ENCODE measurements around the gene CDHR3. TPM values are rescaled to one million over a fixed set of nuclear protein-coding genes. Genes with fewer than 3 reads are reported as not detected.

CDHR3 gene
- total and polyA plus RNA-seq, 9 of the 15 experiments (the other 6 are each of a cell fraction or from before 2014, with no cell fraction given): 0.03 to 0.66 (median 0.24) TPM; not detected in 1

DNA sequence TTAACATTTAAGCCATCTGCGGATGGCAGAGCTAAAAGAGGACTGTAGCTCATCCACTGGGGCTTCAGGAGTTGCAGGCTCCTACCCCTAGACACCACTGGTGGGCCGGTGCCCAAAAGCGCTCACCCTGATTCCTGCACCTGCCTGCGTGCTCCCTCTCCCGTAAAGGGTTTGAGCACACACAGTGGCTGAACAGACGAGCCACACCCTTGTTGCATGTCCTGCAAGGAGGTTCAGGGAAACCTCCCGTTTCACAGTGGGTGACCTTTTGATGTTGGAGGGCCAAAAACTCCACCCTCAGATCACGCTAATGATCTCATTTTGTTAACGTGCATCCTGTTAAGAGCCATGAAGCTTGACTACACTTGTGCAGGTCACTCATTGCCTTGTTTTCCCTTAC lies 111.2 kb downstream of the CDHR3 start:
- H3K4me2 ChIP-seq (ENCODE audit: insufficient read depth, low read length): no peak overlapping the region
- H3K27ac ChIP-seq (ENCODE audit: extremely low read depth, low read depth, low read length): no peak overlapping the region
- 7% methylated on average over 9 of the region's 9 CpGs for WGBS (ENCODE audit: insufficient coverage, low coverage, missing lambda C conversion rate)
- H3K27me3 ChIP-seq (ENCODE audit: control insufficient read depth in 2 of 2, insufficient read depth in 2 of 2, low read length in 2 of 2): peaks cover 5 to 23% of the 10 kb centered on the region in 2 experiments; a peak in 3 of 5 replicates
- no peak for DNase-seq (ENCODE audit: extremely low read depth in 1 of 4, low spot score in 3 of 4)
- no TSS peak for BruUV-seq (replicated peaks)
- intact Hi-C loops (cut with micrococcal nuclease): no loop called here
- no peak overlapping the region for H3K4me3 ChIP-seq
- in situ Hi-C loops (cut with MboI): no loop called here
- TF ChIP-seq KLF13 (tag; IDR thresholded peaks at IDR 0.05; ENCODE audit: borderline replicate concordance, low read depth) (0 out of 2 replicates have a peak, but pooled peaks have one; percentile 40), HLTF (IDR thresholded peaks at IDR 0.05) (no peak), DACH1 (IDR thresholded peaks at IDR 0.05; ENCODE audit: partially characterized antibody) (no peak), CEBPG (CRISPR knock-in tag; IDR thresholded peaks at IDR 0.05) (0 out of 2 replicates have a peak, but pooled peaks have one; percentile 20), CEBPG (tag; conservative IDR thresholded peaks at IDR 0.05 in 1 of 2, IDR thresholded peaks at IDR 0.05 in 1 of 2) (no peak), NFATC3 (IDR thresholded peaks at IDR 0.05) (no peak), U2AF1 (optimal IDR thresholded peaks at IDR 0.05; ENCODE audit: low read depth, low read length) (no peak), ZNF76 (CRISPR knock-in tag; IDR thresholded peaks at IDR 0.05; ENCODE audit: borderline replicate concordance) (no peak), MBD2 (IDR thresholded peaks at IDR 0.05; ENCODE audit: borderline replicate concordance, low read depth) (no peak), PHB2 (IDR thresholded peaks at IDR 0.05; ENCODE audit: low read depth) (no peak), EZH2 (IDR thresholded peaks at IDR 0.05; ENCODE audit: borderline replicate concordance, low read depth, low read length) (0 out of 2 replicates have a peak, but pooled peaks have one; percentile 39)
- TF ChIP-seq, protein P1, sequence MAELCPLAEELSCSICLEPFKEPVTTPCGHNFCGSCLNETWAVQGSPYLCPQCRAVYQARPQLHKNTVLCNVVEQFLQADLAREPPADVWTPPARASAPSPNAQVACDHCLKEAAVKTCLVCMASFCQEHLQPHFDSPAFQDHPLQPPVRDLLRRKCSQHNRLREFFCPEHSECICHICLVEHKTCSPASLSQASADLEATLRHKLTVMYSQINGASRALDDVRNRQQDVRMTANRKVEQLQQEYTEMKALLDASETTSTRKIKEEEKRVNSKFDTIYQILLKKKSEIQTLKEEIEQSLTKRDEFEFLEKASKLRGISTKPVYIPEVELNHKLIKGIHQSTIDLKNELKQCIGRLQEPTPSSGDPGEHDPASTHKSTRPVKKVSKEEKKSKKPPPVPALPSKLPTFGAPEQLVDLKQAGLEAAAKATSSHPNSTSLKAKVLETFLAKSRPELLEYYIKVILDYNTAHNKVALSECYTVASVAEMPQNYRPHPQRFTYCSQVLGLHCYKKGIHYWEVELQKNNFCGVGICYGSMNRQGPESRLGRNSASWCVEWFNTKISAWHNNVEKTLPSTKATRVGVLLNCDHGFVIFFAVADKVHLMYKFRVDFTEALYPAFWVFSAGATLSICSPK (IDR thresholded peaks at IDR 0.05; ENCODE audit: borderline replicate concordance): no peak
- TF ChIP-seq, protein P2, sequence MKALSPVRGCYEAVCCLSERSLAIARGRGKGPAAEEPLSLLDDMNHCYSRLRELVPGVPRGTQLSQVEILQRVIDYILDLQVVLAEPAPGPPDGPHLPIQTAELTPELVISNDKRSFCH (CRISPR knock-in tag; IDR thresholded peaks at IDR 0.05): no peak
- TF ChIP-seq, protein P2 (tag; IDR thresholded peaks at IDR 0.05): peak; percentile 31; the same call in 1 of the 2 replicates
- TF ChIP-seq, protein P3, sequence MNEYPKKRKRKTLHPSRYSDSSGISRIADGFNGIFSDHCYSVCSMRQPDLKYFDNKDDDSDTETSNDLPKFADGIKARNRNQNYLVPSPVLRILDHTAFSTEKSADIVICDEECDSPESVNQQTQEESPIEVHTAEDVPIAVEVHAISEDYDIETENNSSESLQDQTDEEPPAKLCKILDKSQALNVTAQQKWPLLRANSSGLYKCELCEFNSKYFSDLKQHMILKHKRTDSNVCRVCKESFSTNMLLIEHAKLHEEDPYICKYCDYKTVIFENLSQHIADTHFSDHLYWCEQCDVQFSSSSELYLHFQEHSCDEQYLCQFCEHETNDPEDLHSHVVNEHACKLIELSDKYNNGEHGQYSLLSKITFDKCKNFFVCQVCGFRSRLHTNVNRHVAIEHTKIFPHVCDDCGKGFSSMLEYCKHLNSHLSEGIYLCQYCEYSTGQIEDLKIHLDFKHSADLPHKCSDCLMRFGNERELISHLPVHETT (CRISPR knock-in tag; conservative IDR thresholded peaks at IDR 0.05 in 1 of 2, IDR thresholded peaks at IDR 0.05 in 1 of 2): no peak
- no peaks in the 10 kb centered on the region for H3K9me3 ChIP-seq (replicated peaks; ENCODE audit: control insufficient read depth, insufficient read depth, low read depth, low read length)
- H3K79me2 ChIP-seq (ENCODE audit: control insufficient read depth, insufficient read depth, low read length): no peaks in the 10 kb centered on the region
- ChIA-PET CTCF (ENCODE audit: low intra/inter-chr PET ratio) (no interaction called here), POLR2A (interaction anchor here (1.0 to 4.7 kb wide), 5 partner anchors 10 to 621 kb away, joined by 3 to 42 read pairs (median 4); no protein-coding TSS in a partner anchor)
- FAIRE-seq: no peak
- H3K36me3 ChIP-seq (ENCODE audit: control insufficient read depth, insufficient read depth, low read length): no peaks in the 10 kb centered on the region
- H2AFZ ChIP-seq (ENCODE audit: low read depth, low read length): no peak overlapping the region
- H3K9me1 ChIP-seq (ENCODE audit: control insufficient read depth, insufficient read depth, low read length): no peaks in the 10 kb centered on the region
- peaks cover 8% of the 10 kb centered on the region; the same call in 1 of the 2 replicates for H4K20me1 ChIP-seq (replicated peaks; ENCODE audit: control insufficient read depth, insufficient read depth, low read length)
- H3K4me1 ChIP-seq (replicated peaks in 1 of 2; ENCODE audit: control insufficient read depth in 2 of 2, insufficient read depth in 2 of 2, low read length in 2 of 2): peaks cover 13 to 32% of the 10 kb centered on the region in 2 experiments
- peak; percentile 39 for ATAC-seq
- no peak overlapping the region for H3K9ac ChIP-seq (ENCODE audit: insufficient read depth in 1 of 2, low read depth in 2 of 2, low read length in 2 of 2)

All from K562 (cell line).